HCT116 (cell line): ENCODE results near the gene TMEM50A. TPM values are rescaled to one million over a fixed set of nuclear protein-coding genes. Genes with fewer than 3 reads are reported as not detected.
"Not testable (repeated sequence)": the region's sequence is repeated elsewhere in the genome, so short reads cannot be mapped to it uniquely, and the experiment has no call there.

Experiments used
- ATAC-seq: fragments of 200-7000 bp; cut with Tn5 transposase; 2 replicates; pipeline ENCODE4 v1.9.1; 2020; ENCODE audit warnings: mild to moderate bottlenecking, moderate library complexity
- BruUV-seq: library from RNA; stranded (reverse); fragments of 400-500 nt; replicated peaks from 2 replicates; lab custom pipeline; 2021; lab: Mats Ljungman, UMichigan
- CTCF ChIA-PET: fragments of 300-600 bp; sonication (Branson Sonifier 250); formaldehyde crosslinking; loops from one replicate; lab custom pipeline; 2021; ENCODE audit warnings: antibody characterized with exemption; lab: Charles Lee
- POLR2A ChIA-PET: fragments of 300-600, 350-600 bp; sonication (Branson Sonifier 250); formaldehyde crosslinking; loops from one replicate; lab custom pipeline; 2021; ENCODE audit warnings: antibody characterized with exemption; lab: Charles Lee
- RAD21 ChIA-PET, 2 experiments: fragments of 300-600 bp; sonication (Branson Sonifier 250); formaldehyde crosslinking; loops; one replicate each; lab custom pipeline; 2023; ENCODE audit warnings: low total read pairs in 2 of 2; ENCODE audit not compliant: uncharacterized antibody in 2 of 2, unreplicated experiment in 2 of 2, low non-redundant PET in 1 of 2; lab: Charles Lee
- DNase-seq: peaks from one replicate; pipeline ENCODE4 v3.0.0-alpha.2; 2010; ENCODE audit warnings: low read depth, low spot score
- H2AFZ ChIP-seq: fragments of 200-600 bp; shearing (Covaris generic), sonication (generic); 2 replicates; pipeline ENCODE4 v1.6.1; 2017; ENCODE audit warnings: low read depth, mixed run types, mixed read lengths, antibody characterized with exemption, low read length; ENCODE audit not compliant: poor library complexity, severe bottlenecking
- H3K27ac ChIP-seq: 2 replicates; pipeline ENCODE4 v1.5.1; 2012; ENCODE audit warnings: low read depth, low read length
- H3K27me3 ChIP-seq: fragments of 200-600 bp; sonication (generic); 2 replicates; pipeline ENCODE4 v1.6.1; 2016; ENCODE audit warnings: mixed run types, low read length, mixed read lengths; ENCODE audit not compliant: insufficient read depth
- H3K36me3 ChIP-seq, 2 experiments: fragments of 200-500 bp in 1 of 2; fragments of 200-600 bp in 1 of 2; sonication (Bioruptor generic) in 1 of 2; sonication (generic) in 1 of 2; 2 replicates each; pipeline versions ENCODE4 v1.5.1 to v1.6.1; 2014 to 2016; ENCODE audit warnings: low read length in 2 of 2, inconsistent platforms in 1 of 2, mixed read lengths in 1 of 2, mixed run types in 1 of 2; ENCODE audit not compliant: insufficient read depth in 2 of 2, control insufficient read depth in 1 of 2
- H3K4me1 ChIP-seq, 2 experiments: fragments of 200-600 bp in 1 of 2; sonication (generic) in 1 of 2; 2 replicates each; pipeline versions ENCODE4 v1.5.1 to v1.6.1; 2012 to 2017; ENCODE audit warnings: low read length in 2 of 2, inconsistent platforms in 1 of 2, mild to moderate bottlenecking in 1 of 2, mixed read lengths in 1 of 2, mixed run types in 1 of 2, moderate library complexity in 1 of 2; ENCODE audit not compliant: insufficient read depth in 2 of 2, control insufficient read depth in 1 of 2
- H3K4me2 ChIP-seq: fragments of 200-600 bp; sonication (generic); 2 replicates; pipeline ENCODE4 v1.6.1; 2017; ENCODE audit warnings: mixed run types, low read length, mixed read lengths
- H3K4me3 ChIP-seq, 2 experiments: fragments of 200-600 bp in 1 of 2; sonication (generic) in 1 of 2; replicated peaks in 1 of 2; 2 replicates each; pipeline ENCODE4 v1.5.1; 2011 to 2016; ENCODE audit warnings: low read length in 2 of 2, control low read depth in 1 of 2, low read depth in 1 of 2, mild to moderate bottlenecking in 1 of 2, mixed read lengths in 1 of 2, mixed run types in 1 of 2
- H3K79me2 ChIP-seq: fragments of 200-600 bp; sonication (generic); 2 replicates; pipeline ENCODE4 v1.6.1; 2017; ENCODE audit warnings: mild to moderate bottlenecking, mixed run types, low read length, moderate library complexity, mixed read lengths; ENCODE audit not compliant: insufficient read depth
- H3K9ac ChIP-seq: fragments of 200-600 bp; sonication (generic); 2 replicates; pipeline ENCODE4 v1.6.1; 2016; ENCODE audit warnings: low read length, mixed read lengths
- H3K9me2 ChIP-seq: fragments of 200-600 bp; sonication (generic), shearing (Covaris generic); 2 replicates; pipeline ENCODE4 v1.6.1; 2017; ENCODE audit warnings: mixed run types, mild to moderate bottlenecking, moderate library complexity; ENCODE audit not compliant: insufficient read depth
- H3K9me3 ChIP-seq, 2 experiments: fragments of 200-500 bp in 1 of 2; fragments of 200-600 bp in 1 of 2; sonication (Bioruptor generic) in 1 of 2; sonication (generic) in 1 of 2; 2 replicates each; pipeline ENCODE4 v1.6.1; 2014 to 2017; ENCODE audit warnings: low read length in 2 of 2, mixed read lengths in 2 of 2, inconsistent platforms in 1 of 2, low read depth in 1 of 2, mild to moderate bottlenecking in 1 of 2, mixed run types in 1 of 2, moderate library complexity in 1 of 2; ENCODE audit not compliant: control insufficient read depth in 1 of 2, insufficient read depth in 1 of 2
- H4K20me1 ChIP-seq: fragments of 200-600 bp; sonication (generic), shearing (Covaris generic); 2 replicates; pipeline ENCODE4 v1.6.1; 2017; ENCODE audit warnings: mixed run types, mild to moderate bottlenecking, moderate library complexity; ENCODE audit not compliant: insufficient read depth
- intact Hi-C: fragments of 100-400 bp; cut with micrococcal nuclease; formaldehyde crosslinking; loops from 2 replicates; pipeline ENCODE4 v1.10.0; 2022
- total RNA-seq: library from RNA; stranded (reverse); gene quantifications from one replicate; pipeline ENCODE4 v1.2.1, GENCODE V29; 2021; ENCODE audit not compliant: unreplicated experiment

TMEM50A gene
- total RNA-seq, 1 experiment from 2014 or later, result 80.7 TPM

DNA sequence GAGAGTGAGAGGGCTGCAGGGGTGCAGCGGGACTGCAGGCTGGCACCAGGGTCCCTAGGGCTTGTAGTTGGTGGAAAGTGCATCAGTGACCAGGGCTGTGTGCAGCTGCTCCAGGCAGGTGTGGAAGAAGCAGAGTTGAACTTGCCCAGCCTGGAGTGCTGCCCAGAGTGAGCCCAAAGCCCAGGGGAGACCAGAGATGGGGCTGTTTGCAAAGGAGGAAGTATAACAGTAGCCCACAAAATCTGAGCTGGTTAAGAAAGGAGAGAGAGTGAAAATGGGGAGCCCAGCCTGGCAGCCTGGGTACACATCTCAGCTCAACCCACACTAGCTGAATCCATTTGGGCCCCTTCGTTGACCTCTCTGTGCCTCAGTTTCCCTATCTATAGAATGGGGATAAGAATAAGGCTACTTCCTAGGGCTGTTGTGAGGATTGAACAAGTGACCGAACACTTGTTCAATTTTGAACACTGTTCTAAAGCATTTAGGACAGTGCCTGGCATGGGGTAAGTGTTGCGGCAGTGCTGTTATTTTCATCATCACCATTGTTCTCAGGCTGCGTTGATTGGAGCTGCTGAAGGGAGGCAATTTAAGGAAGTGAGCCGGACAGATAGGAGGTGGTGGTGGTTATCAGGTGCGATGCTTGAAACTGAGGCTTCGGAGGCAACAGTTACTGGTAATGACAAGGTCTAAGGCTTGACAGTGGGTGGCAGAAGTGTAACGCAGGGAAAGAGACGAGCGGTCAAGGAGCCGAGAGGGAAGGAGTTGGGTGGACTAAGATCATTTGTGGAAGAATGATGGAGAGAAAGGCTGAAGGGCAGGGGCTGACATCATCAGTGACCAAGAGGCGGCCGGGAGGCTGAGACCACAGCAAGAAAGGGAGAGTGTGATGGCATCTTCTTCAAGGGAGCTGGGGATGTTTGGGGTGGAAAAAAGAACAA is 43.0 kb upstream of the TMEM50A start:
- H3K36me3 ChIP-seq, H3K9me3 ChIP-seq, RAD21 ChIA-PET, intact Hi-C loops, H3K4me2 ChIP-seq, H3K4me3 ChIP-seq, H4K20me1 ChIP-seq, POLR2A ChIA-PET, CTCF ChIA-PET, H3K9me2 ChIP-seq, H3K27ac ChIP-seq, H3K4me1 ChIP-seq, H3K79me2 ChIP-seq, ATAC-seq, H3K27me3 ChIP-seq, H3K9ac ChIP-seq, BruUV-seq, H2AFZ ChIP-seq, DNase-seq: not testable (repeated sequence)

DNA sequence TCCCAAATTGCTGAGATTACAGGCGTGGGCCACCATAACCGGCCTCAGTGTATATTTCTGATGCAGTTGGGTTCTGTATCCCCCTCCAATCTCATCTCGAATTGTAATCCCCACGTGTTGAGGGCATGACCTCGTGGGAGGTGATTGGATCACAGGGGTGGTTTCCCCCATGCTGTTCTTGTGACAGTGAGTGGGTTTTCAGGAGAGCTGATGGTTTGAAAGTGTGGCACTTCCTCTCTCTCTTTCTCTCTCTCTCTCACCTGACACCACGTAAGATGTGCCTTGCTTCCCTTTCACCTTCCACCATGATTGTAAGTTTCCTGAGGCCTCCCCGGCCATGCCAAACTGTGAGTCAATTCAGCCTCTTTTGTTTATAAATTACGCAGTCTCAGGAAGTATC is 41.6 kb upstream of the TMEM50A start:
- H4K20me1 ChIP-seq, BruUV-seq, H3K4me1 ChIP-seq, H3K9me2 ChIP-seq, H3K4me3 ChIP-seq, H3K27me3 ChIP-seq, POLR2A ChIA-PET, H3K79me2 ChIP-seq, H2AFZ ChIP-seq, ATAC-seq, RAD21 ChIA-PET, H3K9ac ChIP-seq, H3K36me3 ChIP-seq, intact Hi-C loops, CTCF ChIA-PET, DNase-seq, H3K4me2 ChIP-seq, H3K9me3 ChIP-seq, H3K27ac ChIP-seq: not testable (repeated sequence)

DNA sequence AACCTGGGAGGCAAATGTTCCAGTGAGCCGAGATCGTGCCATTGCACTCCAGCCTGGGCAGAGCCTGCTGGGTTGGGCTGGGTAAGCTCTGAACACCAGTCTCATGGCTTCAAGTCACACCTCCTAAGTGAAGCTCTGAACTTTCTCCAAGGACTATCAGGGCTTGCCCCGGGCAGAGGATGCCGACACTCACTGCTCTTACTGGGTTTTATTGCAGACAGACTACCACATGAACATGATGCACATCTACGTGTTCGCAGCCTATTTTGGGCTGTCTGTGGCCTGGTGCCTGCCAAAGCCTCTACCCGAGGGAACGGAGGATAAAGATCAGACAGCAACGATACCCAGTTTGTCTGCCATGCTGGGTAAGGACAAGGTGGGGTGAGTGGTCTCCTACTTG is 37.4 kb upstream of the TMEM50A start:
- H3K9me2 ChIP-seq, H3K36me3 ChIP-seq, H4K20me1 ChIP-seq, H3K4me1 ChIP-seq, DNase-seq, H3K27ac ChIP-seq, POLR2A ChIA-PET, intact Hi-C loops, H3K79me2 ChIP-seq, ATAC-seq, H2AFZ ChIP-seq, H3K9ac ChIP-seq, BruUV-seq, H3K9me3 ChIP-seq, CTCF ChIA-PET, H3K4me3 ChIP-seq, H3K27me3 ChIP-seq, H3K4me2 ChIP-seq, RAD21 ChIA-PET: not testable (repeated sequence)

DNA sequence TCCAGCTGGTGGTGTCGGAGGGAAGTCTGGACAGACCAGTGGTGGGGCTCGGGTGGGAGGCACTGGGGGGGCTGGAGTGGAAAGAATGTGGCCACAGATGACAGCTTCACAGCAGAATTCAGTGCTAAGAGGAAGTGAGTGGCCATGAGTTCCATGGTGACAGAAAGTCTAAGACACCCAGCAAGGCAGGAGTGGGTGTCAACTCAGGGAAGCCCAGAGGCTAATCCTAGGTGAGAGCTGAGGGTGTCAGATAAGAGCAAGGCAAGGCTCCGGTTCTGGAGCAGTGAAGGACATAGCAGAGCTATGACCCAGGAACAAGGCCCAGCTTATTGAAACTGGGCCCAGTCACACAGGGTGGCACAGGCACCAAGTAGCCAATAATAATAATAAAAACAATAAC is 35.8 kb upstream of the TMEM50A start:
- H3K9me3 ChIP-seq, H3K4me2 ChIP-seq, POLR2A ChIA-PET, ATAC-seq, DNase-seq, H3K9me2 ChIP-seq, H3K9ac ChIP-seq, H3K79me2 ChIP-seq, RAD21 ChIA-PET, BruUV-seq, H2AFZ ChIP-seq, H4K20me1 ChIP-seq, CTCF ChIA-PET, H3K36me3 ChIP-seq, H3K27ac ChIP-seq, H3K27me3 ChIP-seq, H3K4me1 ChIP-seq, intact Hi-C loops, H3K4me3 ChIP-seq: not testable (repeated sequence)
